ENCODE results near the gene KLK4.

KLK4 gene

GRCh38 chr19:50876456-50876855 is 34.7 kb downstream of the KLK4 start:
- Mint-ChIP-seq H3K4me3 (no peak overlapping the region), H3K27ac (no peak overlapping the region)

GRCh38 chr19:50875795-50876422 is 35.3 kb downstream of the KLK4 start:
- Mint-ChIP-seq H3K36me3 (no peaks in the 10 kb centered on the region), H3K9me3 (ENCODE audit: low read depth) (no peaks in the 10 kb centered on the region), H3K27me3 (peaks cover 27% of the 10 kb centered on the region), H3K4me3 (no peak overlapping the region), H3K27ac (no peak overlapping the region), H3K4me1 (ENCODE audit: low read depth) (no peaks in the 10 kb centered on the region)

More at GRCh38 chr19:50876456-50876855, 34.7 kb downstream of the KLK4 start:
- Mint-ChIP-seq H3K4me1 (ENCODE audit: low read depth) (no peaks in the 10 kb centered on the region), H3K36me3 (no peaks in the 10 kb centered on the region), H3K27me3 (peaks cover 23% of the 10 kb centered on the region), H3K9me3 (ENCODE audit: low read depth) (no peaks in the 10 kb centered on the region)

GRCh38 chr19:50874211-50874610 is 37.0 kb downstream of the KLK4 start:
- Mint-ChIP-seq H3K4me1 (ENCODE audit: low read depth) (no peaks in the 10 kb centered on the region), H3K9me3 (ENCODE audit: low read depth) (no peaks in the 10 kb centered on the region), H3K36me3 (no peaks in the 10 kb centered on the region)

GRCh38 chr19:50873056-50873455 is 38.1 kb downstream of the KLK4 start, which contains the start of gene KLK2:
Gene KLK2, plus strand, starts transcription at chr19:50873439. Its CDS starts 35 bp downstream, at chr19:50873474.
- no peaks in the 10 kb centered on the region for H3K9me3 Mint-ChIP-seq (ENCODE audit: low read depth)
- H3K4me1 Mint-ChIP-seq (ENCODE audit: low read depth), result no peaks in the 10 kb centered on the region
- H3K27ac Mint-ChIP-seq, result no peak within 1 kb of the TSS
- peaks cover 15% of the 10 kb centered on the region for H3K27me3 Mint-ChIP-seq
- no peak within 1 kb of the TSS for H3K4me3 Mint-ChIP-seq
- no peaks in the 10 kb centered on the region for H3K36me3 Mint-ChIP-seq

More at GRCh38 chr19:50874211-50874610, 37.0 kb downstream of the KLK4 start:
- Mint-ChIP-seq H3K27me3 (peaks cover 20% of the 10 kb centered on the region), H3K27ac (no peak overlapping the region), H3K4me3 (no peak overlapping the region)

- Mint-ChIP-seq H3K9me3 (ENCODE audit: low read depth) (no peaks in the 10 kb centered on the region), H3K36me3 (no peaks in the 10 kb centered on the region), H3K27ac (no peak overlapping the region), H3K4me1 (ENCODE audit: low read depth) (no peaks in the 10 kb centered on the region), H3K4me3 (no peak overlapping the region), H3K27me3 (peaks cover 21% of the 10 kb centered on the region)
Measured at GRCh38 chr19:50870417-50871089, 40.6 kb downstream of the KLK4 start.

GRCh38 chr19:50869479-50869878 is 41.7 kb downstream of the KLK4 start:
- H3K27ac Mint-ChIP-seq, result no peak overlapping the region
- no peaks in the 10 kb centered on the region for H3K4me1 Mint-ChIP-seq (ENCODE audit: low read depth)
- H3K27me3 Mint-ChIP-seq, result peaks cover 24% of the 10 kb centered on the region
- H3K4me3 Mint-ChIP-seq, result no peak overlapping the region
- no peaks in the 10 kb centered on the region for H3K36me3 Mint-ChIP-seq
- no peaks in the 10 kb centered on the region for H3K9me3 Mint-ChIP-seq (ENCODE audit: low read depth)

GRCh38 chr19:50861496-50862286 is 49.5 kb downstream of the KLK4 start:
- peaks cover 34% of the 10 kb centered on the region for H3K27me3 Mint-ChIP-seq
- no peak overlapping the region for H3K4me3 Mint-ChIP-seq
- no peaks in the 10 kb centered on the region for H3K4me1 Mint-ChIP-seq (ENCODE audit: low read depth)

GRCh38 chr19:50861010-50861409 is 50.2 kb downstream of the KLK4 start:
- Mint-ChIP-seq H3K27me3 (peaks cover 33% of the 10 kb centered on the region), H3K36me3 (no peaks in the 10 kb centered on the region), H3K27ac (no peak overlapping the region), H3K9me3 (ENCODE audit: low read depth) (no peaks in the 10 kb centered on the region), H3K4me3 (no peak overlapping the region), H3K4me1 (ENCODE audit: low read depth) (no peaks in the 10 kb centered on the region)

More at GRCh38 chr19:50861496-50862286, 49.5 kb downstream of the KLK4 start:
- no peak overlapping the region for H3K27ac Mint-ChIP-seq
- no peaks in the 10 kb centered on the region for H3K36me3 Mint-ChIP-seq
- H3K9me3 Mint-ChIP-seq (ENCODE audit: low read depth), result no peaks in the 10 kb centered on the region

- peaks cover 42% of the 10 kb centered on the region for H3K27me3 Mint-ChIP-seq
- H3K27ac Mint-ChIP-seq, result no peak overlapping the region
- H3K4me3 Mint-ChIP-seq, result no peak overlapping the region
Measured at GRCh38 chr19:50859849-50860248, 51.3 kb downstream of the KLK4 start.

GRCh38 chr19:50858886-50859285 is 52.3 kb downstream of the KLK4 start:
- H3K4me1 Mint-ChIP-seq (ENCODE audit: low read depth), result no peaks in the 10 kb centered on the region
- no peaks in the 10 kb centered on the region for H3K9me3 Mint-ChIP-seq (ENCODE audit: low read depth)
- peaks cover 45% of the 10 kb centered on the region for H3K27me3 Mint-ChIP-seq
- no peak overlapping the region for H3K4me3 Mint-ChIP-seq
- no peaks in the 10 kb centered on the region for H3K36me3 Mint-ChIP-seq
- H3K27ac Mint-ChIP-seq, result no peak overlapping the region

More at GRCh38 chr19:50859849-50860248, 51.3 kb downstream of the KLK4 start:
- H3K4me1 Mint-ChIP-seq (ENCODE audit: low read depth), result no peaks in the 10 kb centered on the region
- no peaks in the 10 kb centered on the region for H3K9me3 Mint-ChIP-seq (ENCODE audit: low read depth)
- H3K36me3 Mint-ChIP-seq, result no peaks in the 10 kb centered on the region

GRCh38 chr19:50857366-50857765 is 53.8 kb downstream of the KLK4 start:
- Mint-ChIP-seq H3K4me3 (no peak overlapping the region), H3K9me3 (ENCODE audit: low read depth) (no peaks in the 10 kb centered on the region), H3K36me3 (no peaks in the 10 kb centered on the region), H3K4me1 (ENCODE audit: low read depth) (no peaks in the 10 kb centered on the region), H3K27ac (no peak overlapping the region), H3K27me3 (peaks cover 48% of the 10 kb centered on the region)

All from activated naive CD8-positive, alpha-beta T cell (primary cell).